Retina (tissue), 1 donor: Measurements from ENCODE around the gene LCORL.
A peak's percentile ranks its signal among the peaks of the same experiment; 100 is the strongest.

Source experiments
- DNase-seq: peaks from one replicate; pipeline ENCODE4 v3.0.0-alpha.2; 2016

The LCORL gene

GRCh38 chr4:17823871-17824669 lies 197.5 kb downstream of the LCORL start:
- DNase-seq = no peak

GRCh38 chr4:17817027-17817426 lies 204.5 kb downstream of the LCORL start:
- peak; percentile 44 for DNase-seq

- DNase-seq = no peak
These were observed 205.4 kb downstream of the LCORL start for GRCh38 chr4:17816142-17816541.

GRCh38 chr4:17814140-17814539 lies 207.4 kb downstream of the LCORL start:
- DNase-seq = no peak

GRCh38 chr4:17812801-17813200 lies 208.8 kb downstream of the LCORL start:
- DNase-seq = no peak

- DNase-seq = no peak
These were observed 209.4 kb downstream of the LCORL start for GRCh38 chr4:17812125-17812524.

- DNase-seq = no peak
These were observed 210.4 kb downstream of the LCORL start for GRCh38 chr4:17811078-17811603.

- peak; percentile 99 for DNase-seq
These were observed 211.1 kb downstream of the LCORL start, which contains the start of the genes DCAF16 and NCAPG for GRCh38 chr4:17810260-17811077. TSS of gene DCAF16 (minus strand) at chr4:17810757. CDS start at chr4:17804141, 6,616 bp downstream. TSS of gene NCAPG (plus strand) at chr4:17810979. CDS start at chr4:17811078, 99 bp downstream.

- peak; percentile 13 for DNase-seq
These were observed 211.9 kb downstream of the LCORL start for GRCh38 chr4:17809667-17810066.

- peak; percentile 22 for DNase-seq
These were observed 214.1 kb downstream of the LCORL start for GRCh38 chr4:17807446-17807845.

GRCh38 chr4:17805580-17806155 lies 215.9 kb downstream of the LCORL start:
- no peak for DNase-seq

- no peak for DNase-seq
These were observed 223.7 kb downstream of the LCORL start for GRCh38 chr4:17797808-17798207.

GRCh38 chr4:17794730-17795129 lies 226.8 kb downstream of the LCORL start:
- no peak for DNase-seq
